ENCODE measurements around the gene CTSH. TPM values are rescaled to one million over a fixed set of nuclear protein-coding genes. Genes with fewer than 3 reads are reported as not detected.
"Not testable (repeated sequence)": the region's sequence is repeated elsewhere in the genome, so short reads cannot be mapped to it uniquely, and the experiment has no call there.

CTSH gene
- total RNA-seq, 1 donor from 2014 or later, result 67.9 TPM

GRCh38 chr15:78943692-78944091 is 1.2 kb downstream of the CTSH start:
- no peak for DNase-seq (ENCODE audit: low spot score)

GRCh38 chr15:78942741-78943140 is 2.1 kb downstream of the CTSH start:
- DNase-seq (ENCODE audit: low spot score), result no peak

DNA sequence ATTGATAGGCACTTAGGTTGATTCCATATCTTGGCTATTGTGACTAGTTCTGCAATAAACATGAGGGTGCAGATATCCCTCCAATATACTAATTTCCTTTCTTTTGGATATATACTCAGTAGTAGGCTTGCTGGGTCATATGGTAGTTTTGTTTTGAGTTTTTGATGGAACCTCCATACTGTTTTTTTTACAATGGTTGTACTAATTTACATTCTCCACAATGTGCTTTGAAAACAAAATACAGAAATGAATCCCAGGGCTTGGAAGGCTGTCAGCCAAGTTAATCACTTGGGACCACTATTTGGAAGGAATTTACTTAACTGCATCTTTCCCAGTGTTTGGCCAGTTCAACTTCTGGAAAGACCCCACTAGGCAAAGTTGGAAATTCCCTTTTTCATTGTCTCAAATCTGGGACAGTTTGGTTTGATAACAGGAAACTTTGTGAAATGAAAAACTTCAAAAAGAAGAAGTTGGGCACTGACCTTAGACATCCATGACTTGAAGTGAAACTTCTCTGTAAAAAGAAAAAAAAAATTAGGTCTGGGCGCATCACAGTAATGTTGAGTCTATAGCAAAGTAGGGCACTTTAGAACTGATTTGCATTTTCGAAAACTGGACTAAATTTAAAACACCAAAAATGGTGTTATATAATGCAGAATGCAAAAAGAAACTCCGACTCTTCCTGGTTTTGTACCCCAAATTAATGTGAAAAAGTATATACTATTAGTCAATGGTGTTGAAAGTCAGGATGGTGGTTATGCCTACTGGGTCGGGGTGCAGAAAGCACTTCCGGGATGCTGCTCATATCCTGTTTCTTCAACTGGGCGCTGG is 6.0 kb downstream of the CTSH start:
- DNase-seq (ENCODE audit: low spot score), result no peak

DNA sequence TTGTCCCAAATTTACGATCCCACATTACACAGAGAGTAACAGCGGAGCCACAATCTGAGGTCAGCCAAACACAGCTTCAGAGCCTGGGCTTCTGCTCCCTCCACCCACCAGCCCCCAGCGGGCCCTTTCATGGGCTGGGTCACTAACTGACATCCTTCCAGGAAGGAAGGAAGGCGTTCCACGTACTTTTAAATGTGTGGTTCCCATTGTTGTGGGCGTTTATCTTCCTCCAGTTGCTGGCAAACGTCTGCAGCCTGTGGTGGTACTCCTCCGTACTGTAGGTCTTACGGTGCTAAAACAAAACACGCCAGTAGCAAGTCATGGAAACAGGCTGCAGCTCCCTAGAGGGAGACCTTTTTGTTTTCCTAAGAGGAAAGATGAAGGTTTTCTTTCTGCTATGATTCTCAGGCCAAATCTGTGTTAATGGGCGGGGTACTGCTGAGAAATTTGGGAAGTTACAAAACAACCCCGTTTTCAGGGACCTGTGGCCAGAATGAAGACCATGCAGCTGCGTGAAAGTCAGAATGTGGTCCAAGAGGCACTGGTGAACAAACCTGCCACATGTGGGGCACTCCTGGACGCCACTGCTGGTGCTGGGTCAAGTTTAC is 7.6 kb downstream of the CTSH start:
- no peak for DNase-seq (ENCODE audit: low spot score)

DNA sequence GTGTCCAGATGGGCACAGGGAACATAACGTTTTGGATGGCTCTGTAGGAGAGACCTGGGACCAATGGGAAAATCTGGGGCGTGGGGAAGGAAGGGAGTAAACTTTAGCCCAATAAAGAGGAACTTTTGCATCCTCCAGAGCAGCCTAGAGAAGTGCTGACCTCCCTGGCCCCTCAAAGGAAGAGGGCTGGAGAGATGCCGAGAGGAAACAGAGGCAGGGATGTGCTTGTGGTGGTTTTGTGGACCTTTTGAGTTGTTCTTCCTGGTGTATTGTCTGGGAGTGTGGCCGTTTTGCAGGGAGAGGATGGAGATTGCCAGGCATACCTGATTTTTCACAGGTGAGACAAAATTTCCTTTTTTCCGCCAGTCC is 10.2 kb downstream of the CTSH start:
- no peak for DNase-seq (ENCODE audit: low spot score)

DNA sequence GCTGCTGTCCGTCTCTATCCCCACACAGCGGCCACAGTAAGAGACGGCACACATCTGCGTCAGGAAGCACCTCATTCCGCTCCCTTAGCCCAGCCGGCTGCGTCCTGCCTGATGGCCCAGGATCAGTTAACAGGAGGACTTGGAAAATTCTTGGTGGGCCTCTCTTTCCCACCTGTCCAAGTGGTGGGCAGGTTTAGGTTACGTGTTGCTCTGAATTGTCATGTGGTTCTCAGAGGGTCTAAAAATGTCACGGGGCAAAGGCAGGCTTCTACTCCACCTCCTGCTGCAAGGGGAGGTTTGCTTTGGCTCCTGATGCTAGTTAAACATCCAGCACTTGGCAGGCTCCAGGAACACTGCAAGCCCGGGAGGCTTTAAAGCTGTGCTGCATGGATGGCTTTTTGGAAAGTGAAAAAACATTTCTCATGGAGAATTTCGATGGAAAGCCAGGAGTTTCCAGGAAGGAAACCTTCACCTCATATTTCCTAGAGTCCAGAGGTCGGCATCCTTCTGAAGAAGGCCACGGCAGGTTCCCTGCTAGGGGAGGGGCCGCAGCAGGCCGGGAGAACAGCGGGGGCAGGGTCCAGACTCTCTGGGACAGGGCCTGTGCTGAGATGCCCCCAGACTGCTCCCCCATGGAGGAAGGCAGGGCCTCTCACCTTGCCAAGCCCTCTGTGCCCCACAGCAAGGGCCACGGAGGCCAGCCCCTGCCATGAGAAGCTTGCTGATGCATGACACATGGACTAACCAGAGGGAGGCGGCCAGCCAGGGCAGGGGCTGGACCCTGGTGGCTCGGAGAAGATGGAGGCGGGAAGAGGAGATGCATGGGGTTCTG is 10.8 kb downstream of the CTSH start:
- no peak for DNase-seq (ENCODE audit: low spot score)

DNA sequence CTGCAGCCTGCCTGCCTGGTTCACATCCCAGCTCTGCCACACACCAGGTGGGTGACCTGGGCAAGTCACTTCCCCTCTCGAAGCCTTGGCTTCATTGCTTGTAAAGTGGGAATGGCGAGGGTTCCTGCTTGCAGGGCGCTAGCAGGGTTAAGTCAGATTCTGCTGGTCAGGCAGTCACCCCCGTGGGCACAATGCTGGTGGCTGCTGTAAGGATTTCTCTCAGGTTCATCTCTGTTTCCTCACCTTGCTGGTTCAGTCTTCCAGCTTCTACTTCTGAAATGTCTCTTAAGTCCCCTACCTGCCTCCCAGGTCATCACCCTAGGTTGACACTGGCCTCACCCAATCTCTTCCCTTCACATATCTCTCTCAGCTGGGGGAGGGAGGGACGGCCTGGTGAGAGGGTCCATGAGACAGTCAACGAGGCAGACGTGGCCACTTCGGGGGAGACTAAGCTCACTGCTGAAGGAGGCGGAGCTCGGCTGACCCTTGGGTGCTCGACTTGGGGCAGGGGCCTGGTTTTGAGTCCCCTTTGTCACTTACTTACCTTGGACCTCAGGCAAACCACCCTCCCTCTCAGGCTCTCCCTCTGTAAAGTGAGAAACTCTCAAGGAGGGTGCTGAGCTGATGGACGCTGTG is 11.5 kb downstream of the CTSH start:
- no peak for DNase-seq (ENCODE audit: low spot score)

GRCh38 chr15:78932258-78932808 is 12.5 kb downstream of the CTSH start:
- no peak for DNase-seq (ENCODE audit: low spot score)

DNA sequence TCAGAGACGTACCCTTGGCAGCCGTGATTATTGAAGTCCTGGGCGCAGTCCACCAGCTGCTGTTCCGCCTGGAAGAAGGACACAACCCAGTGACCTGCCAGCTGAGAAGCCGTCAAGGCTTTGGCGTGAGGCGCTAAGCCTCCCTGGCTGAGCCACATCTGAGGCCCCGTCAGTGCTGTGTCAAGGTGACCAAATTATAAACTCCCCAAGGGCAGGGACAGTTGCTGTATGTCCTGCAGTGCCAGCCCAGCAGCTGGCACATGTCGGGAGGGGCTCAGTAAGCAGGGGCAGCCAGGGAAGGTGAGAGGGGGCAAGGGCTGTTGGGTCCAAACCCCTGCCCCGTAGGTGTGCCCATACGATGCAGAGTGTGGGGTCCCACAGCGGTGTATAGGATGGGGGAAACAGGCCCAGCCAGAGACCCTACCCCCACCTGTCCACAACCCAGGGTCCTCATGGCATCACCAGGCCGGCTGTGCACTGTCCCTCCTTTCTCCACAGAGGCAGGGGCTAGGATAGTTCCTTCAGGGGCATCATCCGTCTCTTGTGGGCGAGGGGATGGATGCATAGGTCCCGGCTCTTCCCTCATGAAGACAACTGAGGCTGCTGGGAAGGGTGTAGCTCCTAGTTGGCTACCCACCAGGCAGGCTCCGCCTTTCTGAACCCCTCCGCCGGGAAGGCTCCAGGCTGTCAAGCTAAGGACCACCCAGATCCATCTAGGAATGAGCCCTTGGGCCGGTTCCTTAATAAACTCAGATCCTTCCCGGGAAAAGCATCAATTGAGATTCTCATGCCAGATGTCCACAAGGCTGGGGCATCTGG is 13.2 kb downstream of the CTSH start:
- no peak for DNase-seq (ENCODE audit: low spot score)

DNA sequence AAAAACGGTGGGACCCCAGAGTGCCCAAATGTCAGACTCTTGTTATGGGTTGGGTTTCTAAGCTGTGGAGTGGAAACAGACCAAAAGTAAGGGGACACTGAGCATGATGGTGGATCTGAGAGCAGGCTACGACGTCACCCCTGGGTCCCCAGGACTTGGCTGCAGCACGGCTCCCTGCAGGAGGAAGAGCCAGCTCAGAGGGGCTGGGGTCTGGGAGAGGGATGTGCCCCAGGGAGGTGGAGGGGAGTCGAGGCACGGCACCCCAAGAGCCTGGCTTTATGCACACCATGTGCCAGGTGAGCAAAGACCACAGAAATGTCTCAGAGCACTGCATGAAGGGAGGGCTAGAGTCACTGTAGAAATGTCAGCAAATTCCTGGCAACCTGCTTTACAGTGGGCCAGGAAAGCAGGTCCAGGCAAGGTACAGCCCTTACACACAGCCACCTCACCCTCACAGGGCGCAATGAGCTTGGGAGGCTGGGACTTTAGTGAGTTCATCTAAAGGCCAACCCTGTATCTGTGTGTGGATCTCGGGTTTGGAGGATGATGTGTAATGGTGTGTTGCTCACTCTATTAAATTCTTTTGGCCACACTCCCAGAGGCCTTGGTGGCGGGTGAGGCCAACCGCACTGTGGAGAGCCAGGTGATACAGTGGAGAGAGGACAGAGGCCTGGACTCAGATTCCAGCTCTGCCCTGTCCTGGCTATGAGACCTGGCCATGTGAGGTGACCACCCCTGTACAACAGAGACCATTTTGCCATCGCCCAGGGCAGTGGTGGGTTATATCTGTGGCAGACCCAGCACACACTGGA is 14.1 kb downstream of the CTSH start:
- DNase-seq (ENCODE audit: low spot score), result no peak

DNA sequence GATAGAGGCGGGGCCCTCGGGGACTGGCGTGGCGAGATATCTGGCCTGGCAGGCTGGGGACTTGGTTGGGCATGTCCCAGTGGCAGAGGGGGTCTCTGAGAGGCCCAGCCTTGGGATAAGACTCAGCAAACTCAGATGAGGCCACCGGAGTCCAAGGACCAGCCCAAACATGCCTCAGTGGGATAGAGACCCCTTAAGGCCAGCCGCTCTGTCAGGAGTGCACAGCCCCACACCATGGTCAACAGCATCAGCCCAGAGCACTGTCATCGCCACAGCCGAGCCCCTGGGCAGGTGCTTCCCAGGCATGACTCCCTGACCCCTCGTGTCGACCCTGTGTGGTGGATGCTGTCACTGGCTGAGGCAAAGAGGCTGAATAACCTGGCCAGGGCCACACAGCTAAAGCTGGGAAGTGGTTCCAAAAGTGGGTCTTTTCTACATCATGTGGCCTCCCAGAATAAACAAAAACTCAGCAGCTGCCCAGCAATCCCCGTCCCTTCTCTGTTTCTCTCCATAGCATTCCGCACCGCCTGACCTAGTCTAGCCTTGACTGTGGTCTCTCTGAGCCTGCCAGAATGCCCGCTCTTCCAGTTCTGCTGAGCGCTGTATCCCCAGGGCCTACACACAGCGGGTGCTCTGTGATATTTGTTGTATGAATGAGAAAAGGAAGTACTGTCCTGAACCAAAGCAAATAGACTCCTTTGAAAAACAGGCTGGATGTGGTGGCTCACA is 15.1 kb downstream of the CTSH start:
- DNase-seq (ENCODE audit: low spot score), result no peak

DNA sequence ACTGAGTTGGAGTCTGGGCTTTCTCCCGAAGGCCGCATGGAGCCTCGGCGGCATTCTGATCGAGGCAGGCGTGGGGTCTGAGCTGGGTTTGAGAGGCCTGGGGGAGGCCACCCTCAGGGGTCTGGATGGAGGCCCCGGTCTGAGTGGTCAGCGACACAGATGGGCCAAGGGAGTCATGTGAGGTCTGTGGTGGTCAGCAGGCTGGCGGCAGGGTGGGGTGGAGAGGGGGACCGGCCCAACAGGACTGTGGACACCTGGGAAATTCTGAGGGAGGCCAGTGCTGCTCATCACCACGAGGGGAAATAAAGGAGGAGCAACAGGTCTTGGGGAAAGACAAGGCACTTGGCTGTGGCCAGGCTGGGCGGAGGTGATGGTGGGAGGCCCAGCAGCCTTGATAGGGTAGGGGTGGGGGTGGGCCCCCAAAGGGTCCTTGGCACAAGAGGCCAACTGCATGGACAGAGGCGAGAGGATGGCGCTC is 16.2 kb downstream of the CTSH start:
- DNase-seq (ENCODE audit: low spot score), result no peak

- DNase-seq (ENCODE audit: low spot score), result not testable (repeated sequence)
Measured at GRCh38 chr15:78928176-78928575, 16.7 kb downstream of the CTSH start.

DNA sequence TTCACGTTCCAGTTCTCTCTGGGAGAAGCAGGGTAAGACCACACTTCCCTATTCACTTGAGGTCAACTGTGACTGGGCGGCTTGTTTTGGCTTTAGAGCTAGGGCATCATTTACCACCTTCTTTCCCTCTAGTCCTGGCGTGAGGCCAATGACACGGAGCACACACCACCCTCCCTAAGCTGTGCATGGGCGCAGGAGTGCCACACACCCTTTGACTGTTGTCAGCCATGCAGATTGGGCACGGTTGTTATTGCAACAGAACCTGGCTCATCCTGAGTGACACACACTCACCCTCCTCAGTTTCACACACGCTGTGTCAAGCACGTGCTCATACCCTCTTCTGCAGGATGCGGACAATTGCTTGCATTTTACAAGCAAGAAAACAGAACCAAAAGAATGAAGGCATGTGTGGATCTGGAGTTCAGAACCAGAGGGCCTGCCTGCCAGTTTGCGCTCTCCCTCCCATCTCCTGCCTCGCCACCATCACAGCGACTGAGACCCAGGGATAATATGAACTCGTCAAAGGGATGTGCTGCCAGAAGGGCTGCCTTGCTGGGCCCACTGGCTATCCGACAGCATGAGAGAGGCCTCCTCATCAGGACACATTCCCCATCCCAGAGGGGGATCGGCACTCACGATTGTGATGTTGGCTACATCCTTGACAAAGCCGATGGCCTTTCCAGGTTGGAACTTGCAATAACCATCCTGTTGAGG is 17.6 kb downstream of the CTSH start:
- DNase-seq (ENCODE audit: low spot score), result no peak

DNA sequence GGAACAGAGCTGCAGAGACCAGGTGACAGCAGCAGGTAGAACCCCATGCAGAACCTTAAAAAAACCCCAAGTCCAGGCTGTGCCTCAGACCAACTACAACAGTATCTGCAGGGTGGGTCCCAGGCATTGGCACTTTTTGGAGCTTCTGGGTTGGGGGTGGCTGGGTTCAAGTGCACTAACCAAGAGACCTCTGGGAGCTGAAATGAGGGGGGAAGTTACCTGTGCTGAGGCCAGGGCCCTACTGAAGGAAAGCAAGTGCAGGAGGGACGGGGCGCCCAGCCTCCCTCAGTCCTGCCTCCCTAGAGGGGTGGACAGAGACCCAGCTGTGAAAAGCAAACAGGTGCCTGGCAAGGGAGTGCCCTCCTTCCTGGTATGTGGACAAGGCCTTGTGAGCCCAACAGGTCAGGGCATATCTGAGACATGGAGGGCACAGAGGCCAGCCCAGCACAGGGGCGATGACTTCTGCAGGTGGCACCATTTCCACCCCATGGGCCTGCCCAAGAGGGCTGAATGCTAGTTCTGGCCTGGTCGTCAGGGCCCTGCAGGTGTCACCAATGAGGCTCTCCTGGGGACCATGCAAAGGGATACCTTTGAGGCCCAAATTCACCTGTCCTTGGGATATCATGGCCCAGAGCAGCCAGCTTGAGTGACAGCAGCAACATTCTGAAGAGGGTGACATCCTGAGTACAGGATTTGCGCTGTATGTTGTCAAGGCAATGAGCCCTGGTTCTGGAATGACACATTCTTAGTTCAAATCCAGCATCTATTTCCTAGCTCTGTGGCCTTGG is 18.7 kb downstream of the CTSH start:
- no peak for DNase-seq (ENCODE audit: low spot score)

- no peak for DNase-seq (ENCODE audit: low spot score)
Measured at GRCh38 chr15:78925076-78925624, 19.7 kb downstream of the CTSH start.
